Measurements from ENCODE around the gene MUSK. TPM values are rescaled to one million over a fixed set of nuclear protein-coding genes. Genes with fewer than 3 reads are reported as not detected.

MUSK gene
- total RNA-seq, 1 donor from 2014 or later: not detected

DNA sequence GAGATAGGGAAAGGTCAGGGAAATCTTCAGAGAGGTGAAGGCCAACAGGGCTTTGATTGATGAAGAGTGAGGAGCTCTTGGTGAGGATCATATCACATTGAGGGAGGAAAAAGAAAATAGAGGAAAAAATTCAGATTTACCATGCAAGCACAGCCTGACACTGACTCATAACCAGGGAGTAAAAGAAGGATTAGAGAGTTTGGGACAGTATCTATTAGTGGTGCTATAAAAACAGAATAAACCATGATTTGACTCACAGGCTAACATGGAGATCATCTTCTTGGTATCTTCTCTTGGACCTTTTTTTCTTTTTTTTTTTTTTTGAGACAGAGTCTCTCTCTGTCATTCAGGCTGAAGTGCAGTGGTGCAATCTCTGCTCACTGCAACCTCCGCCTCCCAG, 44.4 kb downstream of the MUSK start:
- Mint-ChIP-seq H3K27ac (no peak overlapping the region), H3K27me3 (peaks cover 4% of the 10 kb centered on the region), H3K4me1 (ENCODE audit: unreplicated experiment) (peaks cover 7% of the 10 kb centered on the region), H3K9me3 (no peaks in the 10 kb centered on the region), H3K4me3 (no peak overlapping the region), H3K36me3 (no peaks in the 10 kb centered on the region)
- no peak for DNase-seq (ENCODE audit: extremely low spot score, unreplicated experiment)
- TF ChIP-seq, protein P1, sequence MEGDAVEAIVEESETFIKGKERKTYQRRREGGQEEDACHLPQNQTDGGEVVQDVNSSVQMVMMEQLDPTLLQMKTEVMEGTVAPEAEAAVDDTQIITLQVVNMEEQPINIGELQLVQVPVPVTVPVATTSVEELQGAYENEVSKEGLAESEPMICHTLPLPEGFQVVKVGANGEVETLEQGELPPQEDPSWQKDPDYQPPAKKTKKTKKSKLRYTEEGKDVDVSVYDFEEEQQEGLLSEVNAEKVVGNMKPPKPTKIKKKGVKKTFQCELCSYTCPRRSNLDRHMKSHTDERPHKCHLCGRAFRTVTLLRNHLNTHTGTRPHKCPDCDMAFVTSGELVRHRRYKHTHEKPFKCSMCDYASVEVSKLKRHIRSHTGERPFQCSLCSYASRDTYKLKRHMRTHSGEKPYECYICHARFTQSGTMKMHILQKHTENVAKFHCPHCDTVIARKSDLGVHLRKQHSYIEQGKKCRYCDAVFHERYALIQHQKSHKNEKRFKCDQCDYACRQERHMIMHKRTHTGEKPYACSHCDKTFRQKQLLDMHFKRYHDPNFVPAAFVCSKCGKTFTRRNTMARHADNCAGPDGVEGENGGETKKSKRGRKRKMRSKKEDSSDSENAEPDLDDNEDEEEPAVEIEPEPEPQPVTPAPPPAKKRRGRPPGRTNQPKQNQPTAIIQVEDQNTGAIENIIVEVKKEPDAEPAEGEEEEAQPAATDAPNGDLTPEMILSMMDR (conservative IDR thresholded peaks at IDR 0.05): no peak

DNA sequence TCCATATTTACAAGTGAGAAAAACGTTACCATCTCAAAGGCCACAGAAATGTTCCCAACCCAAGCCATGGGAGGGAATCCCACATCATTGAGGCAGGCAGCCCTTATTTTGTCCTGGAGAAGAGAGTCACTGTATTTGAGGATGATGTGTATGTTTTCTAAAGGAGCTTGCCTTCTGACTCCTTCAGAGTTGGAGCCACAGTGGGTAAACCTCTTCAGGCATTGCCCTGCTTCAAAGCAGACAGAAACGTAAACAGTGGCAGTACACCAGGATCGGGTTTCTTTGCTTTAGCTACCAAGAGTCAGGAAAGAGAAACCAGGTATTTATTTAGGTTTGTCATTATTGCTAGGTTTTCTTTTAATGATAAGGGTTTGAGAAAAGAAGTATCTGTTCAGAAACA, 45.7 kb downstream of the MUSK start:
- H3K27ac Mint-ChIP-seq: no peak overlapping the region
- H3K9me3 Mint-ChIP-seq: peaks cover 4% of the 10 kb centered on the region
- DNase-seq (ENCODE audit: extremely low spot score, unreplicated experiment): no peak

DNA sequence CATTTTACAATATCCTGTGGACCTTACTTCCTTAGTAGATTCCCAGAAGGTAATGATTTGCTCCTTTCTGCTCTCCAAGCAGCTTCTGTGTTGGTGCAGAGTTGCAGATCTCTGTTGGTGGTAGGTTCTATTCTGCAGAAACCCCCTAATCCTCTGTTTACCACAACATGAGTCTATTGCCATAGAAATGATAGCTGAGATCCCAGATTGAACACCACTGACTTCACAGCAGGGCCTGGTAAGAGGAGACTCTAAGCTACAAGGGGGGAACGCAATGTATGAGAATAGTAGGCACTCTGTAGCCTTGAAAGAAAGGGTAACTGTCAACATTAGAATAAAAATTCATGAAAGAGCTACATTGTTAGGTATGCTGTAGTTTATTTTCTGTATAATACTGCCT, 59.5 kb downstream of the MUSK start:
- H3K36me3 Mint-ChIP-seq: no peaks in the 10 kb centered on the region
- no peak for DNase-seq (ENCODE audit: extremely low spot score, unreplicated experiment)
- no peak overlapping the region for H3K27ac Mint-ChIP-seq
- TF ChIP-seq, protein P1 (conservative IDR thresholded peaks at IDR 0.05): no peak
- no peaks in the 10 kb centered on the region for H3K9me3 Mint-ChIP-seq
- no peak overlapping the region for H3K4me3 Mint-ChIP-seq
- no peaks in the 10 kb centered on the region for H3K27me3 Mint-ChIP-seq
- peaks cover 10% of the 10 kb centered on the region for H3K4me1 Mint-ChIP-seq (ENCODE audit: unreplicated experiment)

More for the DNA sequence above, 45.7 kb downstream of the MUSK start:
- no peaks in the 10 kb centered on the region for H3K36me3 Mint-ChIP-seq
- peaks cover 7% of the 10 kb centered on the region for H3K4me1 Mint-ChIP-seq (ENCODE audit: unreplicated experiment)
- H3K4me3 Mint-ChIP-seq: no peak overlapping the region
- TF ChIP-seq, protein P1 (conservative IDR thresholded peaks at IDR 0.05): no peak
- H3K27me3 Mint-ChIP-seq: peaks cover 4% of the 10 kb centered on the region

DNA sequence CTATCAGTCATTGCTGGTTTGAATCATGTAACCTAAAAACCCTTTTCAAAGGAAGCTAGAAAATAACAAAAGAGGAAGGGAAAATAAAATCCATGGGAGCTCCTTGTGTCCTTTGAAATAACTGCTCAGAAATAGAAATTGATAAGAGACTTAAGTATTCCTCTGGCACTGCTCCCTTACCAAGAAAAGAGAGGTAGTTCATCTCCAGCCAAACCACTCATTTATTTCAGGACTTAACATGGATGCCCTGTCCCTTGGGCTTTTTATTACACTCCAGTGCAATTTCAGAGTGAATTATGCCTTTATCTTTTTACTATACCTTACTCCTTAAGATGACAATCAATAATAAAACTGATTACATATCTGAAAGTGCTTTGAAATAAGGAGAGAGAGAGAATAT, 61.0 kb downstream of the MUSK start:
- TF ChIP-seq, protein P1 (conservative IDR thresholded peaks at IDR 0.05): no peak
- no peaks in the 10 kb centered on the region for H3K9me3 Mint-ChIP-seq
- H3K27ac Mint-ChIP-seq: no peak overlapping the region
- peaks cover 10% of the 10 kb centered on the region for H3K4me1 Mint-ChIP-seq (ENCODE audit: unreplicated experiment)
- H3K4me3 Mint-ChIP-seq: no peak overlapping the region
- H3K27me3 Mint-ChIP-seq: peaks cover 3% of the 10 kb centered on the region
- DNase-seq (ENCODE audit: extremely low spot score, unreplicated experiment): no peak
- H3K36me3 Mint-ChIP-seq: no peaks in the 10 kb centered on the region

DNA sequence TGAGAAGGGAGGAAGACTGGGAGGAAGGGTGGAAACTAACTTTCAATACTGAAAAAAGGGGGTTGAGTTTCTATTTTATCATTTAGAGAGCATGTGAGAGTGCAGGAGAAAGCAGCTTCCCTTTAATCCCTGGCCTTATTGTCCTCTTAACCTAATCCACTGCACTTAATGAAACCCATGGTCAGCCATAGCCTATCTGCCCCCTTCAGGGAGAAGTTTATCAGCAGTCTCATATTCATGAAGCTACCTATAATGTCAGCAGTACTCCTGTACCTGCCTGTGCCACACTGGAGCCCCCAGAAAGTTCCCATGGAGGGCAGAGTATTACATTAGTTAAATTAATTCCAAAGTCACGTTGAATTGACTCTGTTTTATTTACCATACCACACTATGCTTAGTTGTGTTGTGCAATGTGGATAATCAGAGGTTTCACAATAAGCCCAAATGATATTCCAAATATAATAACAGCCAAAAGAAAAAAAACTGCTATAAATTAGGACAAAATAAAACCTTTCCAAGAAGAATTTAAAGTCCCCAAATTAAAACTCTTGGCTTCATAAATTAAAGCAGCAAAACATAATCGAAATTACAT, 62.9 kb downstream of the MUSK start:
- H3K27ac Mint-ChIP-seq: no peak overlapping the region
- TF ChIP-seq, protein P1 (conservative IDR thresholded peaks at IDR 0.05): no peak
- no peak overlapping the region for H3K4me3 Mint-ChIP-seq
- no peaks in the 10 kb centered on the region for H3K9me3 Mint-ChIP-seq
- DNase-seq (ENCODE audit: extremely low spot score, unreplicated experiment): no peak
- H3K27me3 Mint-ChIP-seq: peaks cover 3% of the 10 kb centered on the region
- peaks cover 3% of the 10 kb centered on the region for H3K36me3 Mint-ChIP-seq
- peaks cover 10% of the 10 kb centered on the region for H3K4me1 Mint-ChIP-seq (ENCODE audit: unreplicated experiment)

DNA sequence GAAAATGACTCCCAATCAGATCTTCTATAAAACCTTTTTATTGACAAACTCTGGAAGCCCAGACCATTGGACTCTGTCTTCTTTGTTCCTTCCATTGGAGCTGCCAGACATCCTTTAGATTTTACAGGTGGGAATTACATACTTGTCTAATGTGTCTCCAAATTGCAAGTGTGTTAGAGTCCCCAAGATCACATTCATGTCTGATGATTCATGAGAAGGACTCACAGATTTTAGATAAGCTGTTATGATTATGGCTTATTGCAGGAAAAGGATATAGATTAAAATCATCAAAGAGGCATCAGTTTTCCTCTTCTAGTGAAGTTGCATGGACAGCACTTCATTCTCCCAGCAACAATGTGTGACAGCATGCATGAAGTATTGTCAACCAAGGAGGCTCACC, 70.4 kb downstream of the MUSK start:
- H3K4me1 Mint-ChIP-seq (ENCODE audit: unreplicated experiment): peaks cover 8% of the 10 kb centered on the region
- no peak overlapping the region for H3K27ac Mint-ChIP-seq
- H3K9me3 Mint-ChIP-seq: no peaks in the 10 kb centered on the region
- peaks cover under 1% of the 10 kb centered on the region for H3K27me3 Mint-ChIP-seq
- H3K4me3 Mint-ChIP-seq: no peak overlapping the region
- DNase-seq (ENCODE audit: extremely low spot score, unreplicated experiment): no peak
- peaks cover 3% of the 10 kb centered on the region for H3K36me3 Mint-ChIP-seq
- TF ChIP-seq, protein P1 (conservative IDR thresholded peaks at IDR 0.05): no peak

Measured in type B pancreatic cell (in vitro differentiated cells).